Activated CD4-positive, alpha-beta T cell treated with anti-CD3 and anti-CD28 coated beads, Interleukin-2, amount 10 ng/mL, durations not matched to agents 24 days and 14 days (primary cell): Measurements from ENCODE around the gene FKRP. TPM values are rescaled to one million over a fixed set of nuclear protein-coding genes. Genes with fewer than 3 reads are reported as not detected.

Experiments
- DNase-seq: peaks from one replicate; pipeline ENCODE4 v3.0.0; 2022
- H3K27ac Mint-ChIP-seq: one replicate; pipeline ENCODE4 v1.8.0; 2022; ENCODE audit warnings: mild to moderate bottlenecking, mixed read lengths
- H3K27me3 Mint-ChIP-seq: one replicate; pipeline ENCODE4 v1.8.0; 2022; ENCODE audit warnings: mixed read lengths
- H3K36me3 Mint-ChIP-seq: one replicate; pipeline ENCODE4 v1.8.0; 2022; ENCODE audit warnings: low read depth, mild to moderate bottlenecking, mixed read lengths
- H3K4me1 Mint-ChIP-seq: one replicate; pipeline ENCODE4 v1.8.0; 2021; ENCODE audit warnings: mixed read lengths
- H3K4me3 Mint-ChIP-seq: one replicate; pipeline ENCODE4 v1.8.0; 2022; ENCODE audit warnings: mild to moderate bottlenecking, moderate library complexity, mixed read lengths
- H3K9me3 Mint-ChIP-seq: one replicate; pipeline ENCODE4 v1.8.0; 2021; ENCODE audit warnings: mixed read lengths
- intact Hi-C: fragments of 100-400 bp; cut with micrococcal nuclease; formaldehyde crosslinking; loops from one replicate; pipeline ENCODE4 v1.15.1; 2023
- total RNA-seq: library from RNA; stranded (reverse); gene quantifications from 2 replicates; pipeline ENCODE4 v1.2.3, GENCODE V29; 2022

The FKRP gene
- total RNA-seq, 1 donor from 2014 or later, result 20.8 TPM

DNA sequence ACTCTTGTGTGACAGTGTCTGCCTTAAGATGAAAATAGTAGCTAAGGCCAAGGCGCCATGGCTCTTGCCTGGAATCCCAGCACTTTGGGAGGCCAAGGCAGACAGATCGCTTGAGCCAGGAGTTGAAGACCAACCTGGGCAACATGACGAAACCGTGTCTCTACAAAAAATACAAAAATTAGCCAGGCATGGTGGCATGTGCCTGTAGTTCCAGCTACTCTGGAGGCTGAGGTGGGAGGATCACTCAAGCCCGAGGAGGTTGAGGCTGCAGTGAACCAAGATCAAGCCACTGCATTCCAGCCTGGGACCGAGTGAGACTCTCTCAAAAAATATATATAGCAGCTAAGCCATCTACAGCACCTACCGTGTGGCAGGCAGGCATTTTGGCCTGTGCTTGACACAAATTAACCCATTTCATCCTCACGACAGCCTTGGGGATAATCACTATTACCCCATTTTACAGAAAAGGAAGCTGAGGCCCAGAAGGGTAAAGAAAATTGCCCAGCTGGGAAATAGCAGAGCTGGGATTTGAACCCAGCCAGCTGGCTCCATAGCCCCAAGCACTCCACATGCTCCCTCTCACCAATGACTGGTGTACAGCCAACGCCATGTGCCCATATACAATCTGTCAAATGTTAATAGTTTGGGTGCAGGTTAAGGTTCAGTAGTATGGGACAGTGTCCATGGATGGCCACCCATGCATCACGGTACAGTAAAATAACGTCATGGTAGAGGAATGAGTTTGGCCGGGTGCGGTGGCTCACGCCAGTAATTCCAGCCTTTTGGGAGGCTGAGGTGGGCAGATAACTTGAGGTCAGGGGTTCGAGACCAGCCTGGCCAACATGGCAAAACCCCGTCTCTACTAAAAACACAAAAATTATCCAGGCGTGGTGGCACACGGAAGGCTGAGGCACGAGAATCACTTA lies 39.5 kb downstream of the FKRP start:
- peaks cover 46% of the 10 kb centered on the region for H3K4me1 Mint-ChIP-seq
- H3K36me3 Mint-ChIP-seq, result peaks cover 62% of the 10 kb centered on the region
- no peaks in the 10 kb centered on the region for H3K27me3 Mint-ChIP-seq
- peak; percentile 62 for DNase-seq
- intact Hi-C loops, result loop anchor here (5.0 to 10.0 kb wide), 3 partner anchors 169 to 489 kb away; partner anchors contain the start of genes INAFM1 and ZC3H4
- no peaks in the 10 kb centered on the region for H3K9me3 Mint-ChIP-seq
- peak overlapping the region; percentile 94 for H3K4me3 Mint-ChIP-seq
- peak overlapping the region; percentile 93 for H3K27ac Mint-ChIP-seq

GRCh38 chr19:46785980-46786235 lies 40.1 kb downstream of the FKRP start:
- no peak for DNase-seq
- no peaks in the 10 kb centered on the region for H3K9me3 Mint-ChIP-seq
- H3K4me3 Mint-ChIP-seq, result peak overlapping the region; percentile 94
- peaks cover 46% of the 10 kb centered on the region for H3K4me1 Mint-ChIP-seq
- peak overlapping the region; percentile 93 for H3K27ac Mint-ChIP-seq
- no peaks in the 10 kb centered on the region for H3K27me3 Mint-ChIP-seq
- intact Hi-C loops, result loop anchor here (1.0 to 10.0 kb wide), 7 partner anchors 35 to 489 kb away; partner anchors contain the start of genes INAFM1 and ZC3H4
- peaks cover 61% of the 10 kb centered on the region for H3K36me3 Mint-ChIP-seq

GRCh38 chr19:46786236-46787039 lies 40.6 kb downstream of the FKRP start:
- Mint-ChIP-seq H3K27ac (peak overlapping the region; percentile 93), H3K4me1 (peaks cover 49% of the 10 kb centered on the region), H3K9me3 (no peaks in the 10 kb centered on the region), H3K27me3 (no peaks in the 10 kb centered on the region), H3K36me3 (peaks cover 58% of the 10 kb centered on the region), H3K4me3 (peak overlapping the region; percentile 94)
- peak; percentile 93 for DNase-seq
- intact Hi-C loops, result loop anchor here (1.0 to 10.0 kb wide), 7 partner anchors 34 to 488 kb away; partner anchors contain the start of genes INAFM1 and ZC3H4

- Mint-ChIP-seq H3K4me3 (peak overlapping the region; percentile 94), H3K4me1 (peaks cover 55% of the 10 kb centered on the region), H3K9me3 (no peaks in the 10 kb centered on the region), H3K36me3 (peaks cover 52% of the 10 kb centered on the region), H3K27ac (peak overlapping the region; percentile 93), H3K27me3 (no peaks in the 10 kb centered on the region)
- intact Hi-C loops, result loop anchor here (2.0 to 10.0 kb wide), 6 partner anchors 34 to 488 kb away; partner anchors contain the start of genes INAFM1 and ZC3H4
- no peak for DNase-seq
These were observed 41.1 kb downstream of the FKRP start for GRCh38 chr19:46787040-46787330.

- DNase-seq, result peak; percentile 82
- Mint-ChIP-seq H3K4me3 (peak overlapping the region; percentile 94), H3K27me3 (no peaks in the 10 kb centered on the region), H3K27ac (peak overlapping the region; percentile 93), H3K4me1 (peaks cover 58% of the 10 kb centered on the region), H3K9me3 (no peaks in the 10 kb centered on the region), H3K36me3 (peaks cover 46% of the 10 kb centered on the region)
- intact Hi-C loops, result loop anchor here (2.0 to 10.0 kb wide), 6 partner anchors 33 to 487 kb away; partner anchors contain the start of genes INAFM1 and ZC3H4
These were observed 41.7 kb downstream of the FKRP start for GRCh38 chr19:46787331-46788261.

DNA sequence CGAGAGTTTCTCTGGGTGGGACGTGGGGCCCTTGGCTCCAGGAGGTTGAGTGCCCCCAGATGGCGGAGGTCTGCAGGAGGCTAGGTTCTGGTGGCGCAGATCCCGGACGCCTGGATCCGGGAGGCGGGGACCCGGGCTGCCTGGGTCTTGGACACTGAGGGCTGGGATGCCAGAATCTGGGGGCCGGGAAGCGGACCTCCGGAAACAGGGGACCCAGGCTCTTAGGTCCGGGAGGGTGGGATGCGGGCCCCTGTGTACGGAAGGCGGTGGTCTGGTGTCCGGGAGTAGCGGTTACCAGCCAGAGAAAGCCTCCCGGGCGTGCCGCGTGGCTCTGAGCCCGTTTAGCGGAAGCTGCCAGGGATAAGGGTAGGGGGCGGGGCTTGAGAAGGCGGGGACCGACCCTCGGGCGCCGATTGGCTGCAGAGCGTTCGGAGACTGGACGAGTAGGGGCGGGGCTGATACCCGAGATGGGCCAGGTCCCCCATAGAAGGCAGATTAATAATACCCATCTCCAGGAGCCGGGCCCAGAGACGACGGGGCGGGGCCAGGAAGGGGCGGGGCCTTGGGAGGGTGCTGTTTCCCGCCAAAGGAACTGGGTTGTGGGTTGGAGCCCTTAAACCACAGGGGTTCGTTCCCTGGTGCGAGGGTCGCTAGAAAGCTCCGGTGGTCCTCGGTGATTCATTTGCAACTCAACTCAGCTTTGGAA lies 42.6 kb downstream of the FKRP start, which contains the start of gene SLC1A5:
SLC1A5 (minus strand) TSS at position 333 of the 706 bp plus-strand sequence. CDS start 629 bp downstream, outside the sequence.
- no peaks in the 10 kb centered on the region for H3K27me3 Mint-ChIP-seq
- H3K9me3 Mint-ChIP-seq, result no peaks in the 10 kb centered on the region
- peaks cover 39% of the 10 kb centered on the region for H3K36me3 Mint-ChIP-seq
- intact Hi-C loops, result loop anchor here (5.0 to 10.0 kb wide), 3 partner anchors 166 to 486 kb away; partner anchors contain the start of genes INAFM1 and ZC3H4
- peaks cover 54% of the 10 kb centered on the region for H3K4me1 Mint-ChIP-seq
- H3K4me3 Mint-ChIP-seq, result peak within 1 kb of the TSS; percentile 94
- peak; percentile 99 for DNase-seq
- H3K27ac Mint-ChIP-seq, result peak within 1 kb of the TSS; percentile 93

DNA sequence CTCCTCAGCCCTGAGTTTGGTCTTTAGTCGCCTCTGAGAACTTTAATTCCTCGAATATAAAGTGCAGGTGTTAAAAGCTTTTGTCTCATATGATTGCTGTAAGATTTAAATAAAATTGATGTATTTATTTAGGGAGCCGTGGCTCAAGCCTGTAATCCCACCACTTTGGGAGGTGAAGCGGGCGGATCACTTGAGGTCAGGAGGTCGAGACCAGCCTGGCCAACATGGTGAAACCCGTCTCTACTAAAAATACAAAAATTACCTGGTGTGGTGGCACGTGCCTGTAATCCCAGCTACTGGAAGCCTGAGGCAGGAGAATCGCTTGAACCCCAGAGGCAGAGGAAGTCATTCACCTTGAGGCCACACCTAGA lies 43.1 kb downstream of the FKRP start:
- DNase-seq, result no peak
- Mint-ChIP-seq H3K9me3 (no peaks in the 10 kb centered on the region), H3K4me1 (peaks cover 49% of the 10 kb centered on the region), H3K27ac (peak overlapping the region; percentile 25), H3K4me3 (peak overlapping the region; percentile 94), H3K36me3 (peaks cover 34% of the 10 kb centered on the region), H3K27me3 (no peaks in the 10 kb centered on the region)
- intact Hi-C loops, result loop anchor here (5.0 to 10.0 kb wide), 3 partner anchors 166 to 486 kb away; partner anchors contain the start of genes INAFM1 and ZC3H4

GRCh38 chr19:46789371-46789770 lies 43.5 kb downstream of the FKRP start:
- no peaks in the 10 kb centered on the region for H3K9me3 Mint-ChIP-seq
- H3K27me3 Mint-ChIP-seq, result no peaks in the 10 kb centered on the region

DNA sequence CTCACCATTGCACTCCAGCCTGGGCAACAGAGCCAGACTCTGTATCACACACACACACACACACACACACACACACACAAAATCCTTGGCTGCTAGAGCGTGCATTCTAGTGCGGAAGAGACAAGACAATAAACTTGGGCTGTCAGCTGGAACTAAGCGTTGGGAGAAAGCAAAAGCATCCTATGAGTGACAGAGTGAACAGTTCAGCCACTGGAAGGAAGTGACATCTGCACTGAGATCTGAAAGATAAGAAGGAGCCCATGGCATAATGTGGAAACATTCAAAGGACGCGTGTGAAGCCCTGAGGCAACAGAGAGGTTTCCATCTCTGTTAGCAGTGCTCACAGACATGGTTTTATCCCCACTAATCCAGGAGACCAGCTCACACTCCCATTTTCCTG lies 46.1 kb downstream of the FKRP start:
- Mint-ChIP-seq H3K27me3 (no peaks in the 10 kb centered on the region), H3K4me1 (peaks cover 28% of the 10 kb centered on the region), H3K9me3 (no peaks in the 10 kb centered on the region), H3K4me3 (peak overlapping the region; percentile 57), H3K36me3 (peaks cover 4% of the 10 kb centered on the region), H3K27ac (peak overlapping the region; percentile 56)
- intact Hi-C loops, result no loop called here
- peak; percentile 87 for DNase-seq

More at GRCh38 chr19:46789371-46789770, 43.5 kb downstream of the FKRP start:
- H3K36me3 Mint-ChIP-seq, result peaks cover 30% of the 10 kb centered on the region
- intact Hi-C loops, result loop anchor here (5.0 to 10.0 kb wide), 3 partner anchors 165 to 485 kb away; partner anchors contain the start of genes INAFM1 and ZC3H4
- DNase-seq, result no peak
- H3K4me1 Mint-ChIP-seq, result peaks cover 44% of the 10 kb centered on the region
- H3K27ac Mint-ChIP-seq, result no peak overlapping the region
- H3K4me3 Mint-ChIP-seq, result no peak overlapping the region

GRCh38 chr19:46797881-46798280 lies 52.0 kb downstream of the FKRP start:
- no peak for DNase-seq
- peaks cover 3% of the 10 kb centered on the region for H3K4me1 Mint-ChIP-seq
- H3K27me3 Mint-ChIP-seq, result peaks cover 4% of the 10 kb centered on the region
- H3K4me3 Mint-ChIP-seq, result no peak overlapping the region
- intact Hi-C loops, result no loop called here
- no peaks in the 10 kb centered on the region for H3K36me3 Mint-ChIP-seq
- no peaks in the 10 kb centered on the region for H3K9me3 Mint-ChIP-seq
- H3K27ac Mint-ChIP-seq, result no peak overlapping the region

- H3K27ac Mint-ChIP-seq, result no peak overlapping the region
- intact Hi-C loops, result no loop called here
- H3K27me3 Mint-ChIP-seq, result peaks cover 4% of the 10 kb centered on the region
- no peaks in the 10 kb centered on the region for H3K36me3 Mint-ChIP-seq
- no peak overlapping the region for H3K4me3 Mint-ChIP-seq
- no peaks in the 10 kb centered on the region for H3K9me3 Mint-ChIP-seq
- H3K4me1 Mint-ChIP-seq, result no peaks in the 10 kb centered on the region
- no peak for DNase-seq
These were observed 52.9 kb downstream of the FKRP start for GRCh38 chr19:46798713-46799112.

DNA sequence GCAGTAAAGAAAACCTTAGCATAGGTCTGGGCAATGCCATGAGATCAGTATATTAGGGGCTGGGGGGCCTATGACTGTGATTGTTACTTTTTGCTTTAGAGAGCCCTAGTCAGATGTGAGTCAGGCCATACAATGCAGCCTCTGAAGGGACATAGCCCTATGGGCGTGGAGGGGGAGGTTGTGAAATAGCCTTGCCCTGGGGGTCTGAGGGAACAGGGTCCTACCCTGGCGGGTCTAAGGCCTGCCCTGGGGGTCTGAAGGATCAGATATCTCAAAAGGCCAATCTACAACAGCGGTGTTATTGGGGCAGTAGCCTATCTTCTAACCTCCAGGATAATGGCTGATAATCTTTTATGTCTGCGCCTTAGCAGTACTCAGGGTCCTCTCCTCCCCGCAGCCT lies 56.3 kb downstream of the FKRP start:
- peaks cover 4% of the 10 kb centered on the region for H3K27me3 Mint-ChIP-seq
- H3K9me3 Mint-ChIP-seq, result no peaks in the 10 kb centered on the region
- intact Hi-C loops, result no loop called here
- no peak for DNase-seq
- no peak overlapping the region for H3K27ac Mint-ChIP-seq
- no peak overlapping the region for H3K4me3 Mint-ChIP-seq
- no peaks in the 10 kb centered on the region for H3K36me3 Mint-ChIP-seq
- H3K4me1 Mint-ChIP-seq, result no peaks in the 10 kb centered on the region
